Activated CD8-positive, alpha-beta T cell treated with anti-CD3 and anti-CD28 coated beads, Interleukin-2, amount 10 ng/mL, durations not matched to agents 7 days and 5 days (primary cell): ENCODE measurements around the gene SMTN. TPM values are rescaled to one million over a fixed set of nuclear protein-coding genes. Genes with fewer than 3 reads are reported as not detected.
"Not testable (repeated sequence)": the region's sequence is repeated elsewhere in the genome, so short reads cannot be mapped to it uniquely, and the experiment has no call there.

ENCODE experiments used
- ATAC-seq: fragments of 150-1000 bp; cut with Tn5 transposase; one replicate; pipeline ENCODE4 v1.10.0; 2021; ENCODE audit warnings: moderate library complexity
- CTCF ChIA-PET: fragments of 350-600 bp; sonication (Branson Sonifier 250); formaldehyde crosslinking; loops from one replicate; lab custom pipeline; 2021; ENCODE audit warnings: antibody characterized with exemption; lab: Charles Lee
- POLR2A ChIA-PET: fragments of 350-600 bp; sonication (Branson Sonifier 250); formaldehyde crosslinking; loops from one replicate; lab custom pipeline; 2021; ENCODE audit warnings: antibody characterized with exemption; lab: Charles Lee
- DNase-seq: peaks from one replicate; pipeline ENCODE4 v3.0.0-alpha.2; 2020
- H3K27ac Mint-ChIP-seq: one replicate; pipeline ENCODE4 v1.8.0; 2021; ENCODE audit warnings: mild to moderate bottlenecking, mixed read lengths
- H3K27me3 Mint-ChIP-seq: one replicate; pipeline ENCODE4 v1.8.0; 2021; ENCODE audit warnings: low read depth, mixed read lengths
- H3K36me3 Mint-ChIP-seq: one replicate; pipeline ENCODE4 v1.8.0; 2021; ENCODE audit warnings: low read depth, mixed read lengths
- H3K4me1 Mint-ChIP-seq: one replicate; pipeline ENCODE4 v1.8.0; 2021; ENCODE audit warnings: low read depth, mixed read lengths
- H3K4me3 Mint-ChIP-seq: one replicate; pipeline ENCODE4 v1.8.0; 2021; ENCODE audit warnings: mild to moderate bottlenecking, mixed read lengths
- H3K9me3 Mint-ChIP-seq: one replicate; pipeline ENCODE4 v1.8.0; 2022; ENCODE audit warnings: mixed read lengths; ENCODE audit not compliant: insufficient read depth
- total RNA-seq, 2 experiments: library from RNA; stranded (reverse); gene quantifications; one replicate each; pipeline ENCODE4 v1.2.3, GENCODE V29; 2021

SMTN gene
- total RNA-seq, 2 experiments from 2014 or later, result 51.0 to 61.7 TPM

- no peak overlapping the region for H3K4me3 Mint-ChIP-seq
- H3K4me1 Mint-ChIP-seq, result peaks cover 18% of the 10 kb centered on the region
- peaks cover 2% of the 10 kb centered on the region for H3K27me3 Mint-ChIP-seq
- ATAC-seq (no peak), DNase-seq (no peak)
- no peaks in the 10 kb centered on the region for H3K9me3 Mint-ChIP-seq
- ChIA-PET CTCF (no interaction called here), POLR2A (no interaction called here)
- H3K36me3 Mint-ChIP-seq, result no peaks in the 10 kb centered on the region
- no peak overlapping the region for H3K27ac Mint-ChIP-seq
Measured at GRCh38 chr22:31077681-31078080, 3.4 kb upstream of the SMTN start.

GRCh38 chr22:31078389-31078788 is 2.7 kb upstream of the SMTN start:
- DNase-seq, H3K9me3 Mint-ChIP-seq, H3K27ac Mint-ChIP-seq, POLR2A ChIA-PET, H3K27me3 Mint-ChIP-seq, H3K36me3 Mint-ChIP-seq, CTCF ChIA-PET, H3K4me3 Mint-ChIP-seq, ATAC-seq: not testable (repeated sequence)
- H3K4me1 Mint-ChIP-seq, result peaks cover 25% of the 10 kb centered on the region

- peaks cover 5% of the 10 kb centered on the region for H3K36me3 Mint-ChIP-seq
- no peak overlapping the region for H3K4me3 Mint-ChIP-seq
- ATAC-seq (no peak), DNase-seq (no peak)
- H3K9me3 Mint-ChIP-seq, result no peaks in the 10 kb centered on the region
- no peaks in the 10 kb centered on the region for H3K27me3 Mint-ChIP-seq
- H3K4me1 Mint-ChIP-seq, result peaks cover 33% of the 10 kb centered on the region
- POLR2A ChIA-PET, result no interaction called here
- no peak overlapping the region for H3K27ac Mint-ChIP-seq
- CTCF ChIA-PET, result no interaction called here
Measured at GRCh38 chr22:31079095-31079642, 1.9 kb upstream of the SMTN start.

DNA sequence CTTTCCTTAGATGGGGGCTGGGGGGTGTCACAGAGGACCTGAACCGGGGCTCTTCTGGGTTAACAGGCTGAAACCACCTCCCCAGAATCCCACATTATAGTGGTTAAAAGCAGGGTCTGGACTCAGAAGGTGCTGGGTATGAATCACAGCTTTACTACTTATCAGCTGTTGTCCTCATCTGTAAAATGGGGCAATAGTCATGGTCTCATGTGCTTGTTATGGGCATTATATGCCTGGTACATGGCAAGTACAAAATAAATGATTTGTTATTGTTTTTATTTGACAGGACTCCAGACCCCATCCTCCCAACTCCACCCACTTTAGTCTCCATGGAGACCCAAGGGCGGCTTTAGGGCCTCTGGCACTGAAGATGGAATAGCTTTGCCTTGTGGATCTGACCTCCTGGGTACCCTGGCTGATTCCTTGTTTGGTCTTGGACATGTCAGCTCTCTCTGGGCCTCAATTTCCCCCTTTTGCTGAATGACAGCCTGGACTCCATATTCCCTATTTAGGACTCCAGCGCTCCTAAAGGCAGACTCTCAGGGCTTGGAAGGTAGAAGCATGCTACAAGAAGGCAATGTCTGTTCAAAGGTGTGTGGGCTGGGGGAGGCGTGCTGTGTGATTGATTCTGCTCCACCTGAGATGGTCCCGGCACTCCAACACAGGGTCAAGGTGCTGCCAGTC is 812 bp upstream of the SMTN start:
- CTCF ChIA-PET, result interaction anchor here (0.6 to 5.5 kb wide), 6 partner anchors 28 to 132 kb away, joined by 3 to 30 read pairs (median 3); partner anchors contain the start of genes LIMK2, MORC2 and TUG1

GRCh38 chr22:31081963-31082605 is 966 bp downstream of the SMTN start:
- DNase-seq (no peak), ATAC-seq (no peak)
- H3K36me3 Mint-ChIP-seq, result peaks cover 7% of the 10 kb centered on the region
- ChIA-PET POLR2A (interaction anchor here (1.4 to 2.3 kb wide), 3 partner anchors 11 to 142 kb away, joined by 3 to 13 read pairs (median 5); partner anchors contain the start of genes MORC2 and TUG1), CTCF (interaction anchor here (0.7 to 5.5 kb wide), 13 partner anchors 11 to 447 kb away, joined by 3 to 37 read pairs (median 5); partner anchors contain the start of genes LIMK2, MORC2 and TUG1)
- H3K27me3 Mint-ChIP-seq, result no peaks in the 10 kb centered on the region
- peaks cover 37% of the 10 kb centered on the region for H3K4me1 Mint-ChIP-seq
- peak overlapping the region; percentile 88 for H3K4me3 Mint-ChIP-seq
- H3K9me3 Mint-ChIP-seq, result no peaks in the 10 kb centered on the region
- H3K27ac Mint-ChIP-seq, result peak overlapping the region; percentile 86

More for the DNA sequence above, 812 bp upstream of the SMTN start:
- peak overlapping the region; percentile 88 for H3K4me3 Mint-ChIP-seq
- DNase-seq (no peak), ATAC-seq (no peak)
- peak overlapping the region; percentile 86 for H3K27ac Mint-ChIP-seq
- peaks cover 37% of the 10 kb centered on the region for H3K4me1 Mint-ChIP-seq
- no peaks in the 10 kb centered on the region for H3K27me3 Mint-ChIP-seq
- no peaks in the 10 kb centered on the region for H3K9me3 Mint-ChIP-seq
- H3K36me3 Mint-ChIP-seq, result peaks cover 7% of the 10 kb centered on the region
- POLR2A ChIA-PET, result interaction anchor here (1.3 to 2.3 kb wide), 2 partner anchors 111 to 157 kb away, joined by 3 to 13 read pairs; partner anchors contain the start of genes MORC2 and TUG1

- Mint-ChIP-seq H3K4me1 (peaks cover 37% of the 10 kb centered on the region), H3K36me3 (peaks cover 7% of the 10 kb centered on the region), H3K27ac (no peak overlapping the region), H3K9me3 (no peaks in the 10 kb centered on the region), H3K4me3 (peak overlapping the region; percentile 88), H3K27me3 (no peaks in the 10 kb centered on the region)
- ChIA-PET POLR2A (interaction anchor here (1.4 to 3.7 kb wide), 4 partner anchors 10 to 143 kb away, joined by 3 to 21 read pairs (median 9); partner anchors contain the start of genes MORC2 and TUG1), CTCF (interaction anchor here (0.7 to 5.5 kb wide), 16 partner anchors 10 to 448 kb away, joined by 3 to 37 read pairs (median 5); partner anchors contain the start of genes MORC2, SELENOM and TUG1)
- DNase-seq (peak; percentile 74), ATAC-seq (no peak)
Measured at GRCh38 chr22:31082606-31083376, 1.7 kb downstream of the SMTN start.

DNA sequence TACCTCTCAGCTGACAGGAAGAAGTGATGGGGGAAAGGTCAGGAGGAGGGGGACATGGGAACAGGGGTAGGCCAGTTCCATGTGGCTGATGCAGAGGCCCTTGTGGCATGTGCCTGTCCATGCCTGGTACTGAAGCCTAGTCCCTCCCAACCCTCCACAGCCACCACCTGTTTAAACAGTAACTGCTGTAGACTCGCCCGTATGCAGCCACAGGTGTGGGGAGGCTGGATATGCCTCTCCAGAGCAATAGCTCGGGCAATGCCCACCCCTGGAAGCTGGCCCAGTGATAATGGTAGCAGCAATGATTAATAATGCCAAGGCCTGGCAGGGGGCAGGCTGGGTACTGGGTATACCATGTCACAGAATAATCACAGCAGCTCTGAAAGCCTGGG is 2.3 kb downstream of the SMTN start:
- ATAC-seq (no peak), DNase-seq (no peak)
- POLR2A ChIA-PET, result interaction anchor here (1.2 to 3.7 kb wide), 4 partner anchors 10 to 209 kb away, joined by 3 to 21 read pairs (median 4); partner anchors contain the start of genes MORC2, PIK3IP1 and TUG1
- CTCF ChIA-PET, result interaction anchor here (0.7 to 5.5 kb wide), 14 partner anchors 9 to 449 kb away, joined by 3 to 37 read pairs (median 6); partner anchors contain the start of genes MORC2, SELENOM and TUG1
- Mint-ChIP-seq H3K4me1 (peaks cover 37% of the 10 kb centered on the region), H3K9me3 (no peaks in the 10 kb centered on the region), H3K27me3 (no peaks in the 10 kb centered on the region), H3K4me3 (peak overlapping the region; percentile 80), H3K27ac (no peak overlapping the region), H3K36me3 (peaks cover 9% of the 10 kb centered on the region)

GRCh38 chr22:31083923-31084810 is 3.0 kb downstream of the SMTN start:
- Mint-ChIP-seq H3K27me3 (no peaks in the 10 kb centered on the region), H3K4me1 (peaks cover 37% of the 10 kb centered on the region)
- no peak for DNase-seq

GRCh38 chr22:31084811-31085492 is 3.8 kb downstream of the SMTN start:
- DNase-seq (peak; percentile 92), ATAC-seq (peak; percentile 90)
- ChIA-PET POLR2A (interaction anchor here (0.6 to 3.7 kb wide), 11 partner anchors 9 to 1007 kb away, joined by 3 to 21 read pairs (median 3); partner anchors contain the start of genes MORC2, PIK3IP1, SLC35E4 and TUG1), CTCF (interaction anchor here (0.6 to 5.5 kb wide), 38 partner anchors 9 to 451 kb away, joined by 3 to 37 read pairs (median 4); partner anchors contain the start of genes LIMK2, MORC2, PIK3IP1 and RNF185)
- peaks cover 37% of the 10 kb centered on the region for H3K4me1 Mint-ChIP-seq
- peak overlapping the region; percentile 90 for H3K27ac Mint-ChIP-seq
- no peaks in the 10 kb centered on the region for H3K27me3 Mint-ChIP-seq
- no peaks in the 10 kb centered on the region for H3K9me3 Mint-ChIP-seq
- peak overlapping the region; percentile 80 for H3K4me3 Mint-ChIP-seq
- peaks cover 12% of the 10 kb centered on the region for H3K36me3 Mint-ChIP-seq

More at GRCh38 chr22:31083923-31084810, 3.0 kb downstream of the SMTN start:
- no peaks in the 10 kb centered on the region for H3K9me3 Mint-ChIP-seq
- CTCF ChIA-PET, result interaction anchor here (0.6 to 5.5 kb wide), 36 partner anchors 10 to 450 kb away, joined by 3 to 37 read pairs (median 5); partner anchors contain the start of genes LIMK2, MORC2, PIK3IP1 and RNF185
- ATAC-seq, result peak; percentile 1
- peak overlapping the region; percentile 80 for H3K4me3 Mint-ChIP-seq
- H3K36me3 Mint-ChIP-seq, result peaks cover 12% of the 10 kb centered on the region
- peak overlapping the region; percentile 73 for H3K27ac Mint-ChIP-seq
- POLR2A ChIA-PET, result interaction anchor here (0.6 to 3.7 kb wide), 6 partner anchors 12 to 281 kb away, joined by 3 to 21 read pairs (median 4); partner anchors contain the start of genes MORC2, PIK3IP1 and TUG1
